Spleen (tissue), 7 donors: ENCODE results near the gene ZNF808.
"Not testable (repeated sequence)": the region's sequence is repeated elsewhere in the genome, so short reads cannot be mapped to it uniquely, and the experiment has no call there.

Source experiments
- CTCF ChIP-seq, 11 experiments: fragments of 200-600 bp in 7 of 11; fragments of 450-650 bp in 4 of 11; sonication (generic) in 4 of 11; IDR thresholded peaks in 8 of 11; conservative IDR thresholded peaks in 3 of 11; 1 replicate in 7 of 11; 2 replicates in 4 of 11; pipeline versions ENCODE4 v1.4.0 to v1.8.0; 2016 to 2021; ENCODE audit warnings: antibody characterized with exemption in 11 of 11, inconsistent platforms in 4 of 11, mild to moderate bottlenecking in 1 of 11
- POLR2A ChIP-seq, 3 donors: fragments of 450-650 bp; IDR thresholded peaks; one replicate each; pipeline ENCODE4 v1.5.1; 2017; ENCODE audit warnings: antibody characterized with exemption in 3 of 3, mild to moderate bottlenecking in 1 of 3
- POLR2AphosphoS5 ChIP-seq, 3 donors: sonication (generic); formaldehyde crosslinking; IDR thresholded peaks; one replicate each; pipeline ENCODE4 v1.5.1; 2017; ENCODE audit warnings: antibody characterized with exemption in 3 of 3
- donor health status: DM: no; HTN: no; CAD: no; lungs with moderate emphysema.
- donor health status: DM: no; HTN: no; CAD: no.
- donor health status: DM: no; HTN: no; CAD: no.

DNA sequence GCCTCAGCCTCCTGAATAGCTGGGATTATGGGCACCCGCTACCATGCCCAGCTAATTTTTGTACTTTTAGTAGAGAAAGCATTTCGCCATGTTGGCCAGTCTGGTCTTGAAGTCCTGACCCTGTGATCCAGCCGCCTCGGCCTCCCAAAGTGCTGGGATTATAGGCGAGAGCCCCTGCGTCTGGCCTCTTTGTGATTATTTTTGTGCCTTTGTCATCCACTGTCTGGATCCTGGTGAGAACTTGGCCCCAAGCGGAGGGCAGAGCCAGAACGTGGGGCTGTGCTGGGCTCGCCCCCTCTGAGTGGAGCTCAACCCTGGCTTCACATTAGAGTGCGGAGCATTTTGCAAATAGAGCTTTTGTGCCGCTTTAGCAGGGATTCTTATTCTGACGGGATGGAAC is 26.5 kb upstream of the ZNF808 start:
- not testable (repeated sequence) for TF ChIP-seq POLR2AphosphoS5 (IDR thresholded peaks at IDR 0.05); CTCF (IDR thresholded peaks at IDR 0.05 in 8 of 11, conservative IDR thresholded peaks at IDR 0.05 in 3 of 11); POLR2A (IDR thresholded peaks at IDR 0.05)
